ENCODE data around the gene SRD5A3. TPM values are rescaled to one million over a fixed set of nuclear protein-coding genes. Genes with fewer than 3 reads are reported as not detected.

The SRD5A3 gene
- total and polyA plus RNA-seq, 9 of the 15 experiments (the other 6 are each of a cell fraction or from before 2014, with no cell fraction given), result 2.5 to 37.0 (median 13.3) TPM

DNA sequence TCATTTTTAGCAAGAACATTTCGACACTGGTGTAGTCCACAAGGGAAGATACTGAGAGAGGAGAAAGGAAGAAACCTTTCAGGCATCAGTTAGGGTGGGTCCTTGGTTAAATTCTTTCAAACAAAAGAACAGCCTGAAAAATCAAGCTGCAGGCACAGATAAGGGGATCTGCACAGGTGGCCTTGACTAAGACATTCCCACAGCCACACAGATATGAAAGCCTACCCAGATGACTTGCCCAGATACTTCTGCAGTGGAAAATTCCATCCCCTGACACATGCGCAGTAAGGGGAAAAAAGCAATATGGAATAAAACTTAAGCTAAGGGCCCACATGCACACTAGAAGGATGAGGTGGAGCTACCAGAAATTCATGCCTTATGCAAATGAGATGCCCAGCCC, 40.8 kb downstream of the SRD5A3 start (continued):
- TF ChIP-seq ETV6 (IDR thresholded peaks at IDR 0.05; ENCODE audit: borderline replicate concordance in 1 of 2, low read depth in 2 of 2, low read length in 1 of 2) (peak in 1 of 2 experiments; percentile 40; a peak in 1 of 4 replicates), ETV6 (CRISPR knock-in tag; IDR thresholded peaks at IDR 0.05; ENCODE audit: borderline replicate concordance) (no peak), MAFG (tag; conservative IDR thresholded peaks at IDR 0.05) (0 out of 2 replicates have a peak, but pooled peaks have one; percentile 23), CBX1 (IDR thresholded peaks at IDR 0.05; ENCODE audit: low read depth) (no peak), TAF9B (IDR thresholded peaks at IDR 0.05; ENCODE audit: partially characterized antibody) (peak; percentile 56), ZBTB8A (IDR thresholded peaks at IDR 0.05; ENCODE audit: partially characterized antibody) (no peak), DPF2 (IDR thresholded peaks at IDR 0.05) (peak; percentile 96), GABPB2 (CRISPR knock-in tag; conservative IDR thresholded peaks at IDR 0.05) (no peak), MECOM (CRISPR knock-in tag; IDR thresholded peaks at IDR 0.05) (peak; percentile 80; the same call in 1 of the 2 replicates), FOXK2 (conservative IDR thresholded peaks at IDR 0.05 in 1 of 2, IDR thresholded peaks at IDR 0.05 in 1 of 2; ENCODE audit: low read depth in 2 of 2) (peak; percentile 10 to 67; a peak in 2 of 4 replicates), ZNF197 (CRISPR knock-in tag; IDR thresholded peaks at IDR 0.05; ENCODE audit: low read depth) (peak; percentile 92; the same call in 1 of the 2 replicates), BDP1 (IDR thresholded peaks at IDR 0.05; ENCODE audit: insufficient read depth, insufficient read length) (no peak), RHOXF2B (CRISPR knock-in tag; conservative IDR thresholded peaks at IDR 0.05) (no peak), KLF10 (CRISPR knock-in tag; IDR thresholded peaks at IDR 0.05) (no peak), ZZZ3 (IDR thresholded peaks at IDR 0.05) (0 out of 2 replicates have a peak, but pooled peaks have one; percentile 31)
- TF ChIP-seq, protein P1, sequence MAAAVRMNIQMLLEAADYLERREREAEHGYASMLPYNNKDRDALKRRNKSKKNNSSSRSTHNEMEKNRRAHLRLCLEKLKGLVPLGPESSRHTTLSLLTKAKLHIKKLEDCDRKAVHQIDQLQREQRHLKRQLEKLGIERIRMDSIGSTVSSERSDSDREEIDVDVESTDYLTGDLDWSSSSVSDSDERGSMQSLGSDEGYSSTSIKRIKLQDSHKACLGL (CRISPR knock-in tag; IDR thresholded peaks at IDR 0.05; ENCODE audit: borderline replicate concordance, poor library complexity, severe bottlenecking), result no peak
- TF ChIP-seq, protein P2, sequence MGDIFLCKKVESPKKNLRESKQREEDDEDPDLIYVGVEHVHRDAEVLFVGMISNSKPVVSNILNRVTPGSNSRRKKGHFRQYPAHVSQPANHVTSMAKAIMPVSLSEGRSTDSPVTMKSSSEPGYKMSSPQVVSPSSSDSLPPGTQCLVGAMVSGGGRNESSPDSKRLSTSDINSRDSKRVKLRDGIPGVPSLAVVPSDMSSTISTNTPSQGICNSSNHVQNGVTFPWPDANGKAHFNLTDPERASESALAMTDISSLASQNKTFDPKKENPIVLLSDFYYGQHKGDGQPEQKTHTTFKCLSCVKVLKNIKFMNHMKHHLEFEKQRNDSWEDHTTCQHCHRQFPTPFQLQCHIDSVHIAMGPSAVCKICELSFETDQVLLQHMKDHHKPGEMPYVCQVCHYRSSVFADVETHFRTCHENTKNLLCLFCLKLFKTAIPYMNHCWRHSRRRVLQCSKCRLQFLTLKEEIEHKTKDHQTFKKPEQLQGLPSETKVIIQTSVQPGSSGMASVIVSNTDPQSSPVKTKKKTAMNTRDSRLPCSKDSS (IDR thresholded peaks at IDR 0.05; ENCODE audit: low read depth, partially characterized antibody), result no peak
- TF ChIP-seq, protein P3, sequence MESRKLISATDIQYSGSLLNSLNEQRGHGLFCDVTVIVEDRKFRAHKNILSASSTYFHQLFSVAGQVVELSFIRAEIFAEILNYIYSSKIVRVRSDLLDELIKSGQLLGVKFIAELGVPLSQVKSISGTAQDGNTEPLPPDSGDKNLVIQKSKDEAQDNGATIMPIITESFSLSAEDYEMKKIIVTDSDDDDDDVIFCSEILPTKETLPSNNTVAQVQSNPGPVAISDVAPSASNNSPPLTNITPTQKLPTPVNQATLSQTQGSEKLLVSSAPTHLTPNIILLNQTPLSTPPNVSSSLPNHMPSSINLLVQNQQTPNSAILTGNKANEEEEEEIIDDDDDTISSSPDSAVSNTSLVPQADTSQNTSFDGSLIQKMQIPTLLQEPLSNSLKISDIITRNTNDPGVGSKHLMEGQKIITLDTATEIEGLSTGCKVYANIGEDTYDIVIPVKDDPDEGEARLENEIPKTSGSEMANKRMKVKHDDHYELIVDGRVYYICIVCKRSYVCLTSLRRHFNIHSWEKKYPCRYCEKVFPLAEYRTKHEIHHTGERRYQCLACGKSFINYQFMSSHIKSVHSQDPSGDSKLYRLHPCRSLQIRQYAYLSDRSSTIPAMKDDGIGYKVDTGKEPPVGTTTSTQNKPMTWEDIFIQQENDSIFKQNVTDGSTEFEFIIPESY (CRISPR knock-in tag; IDR thresholded peaks at IDR 0.05), result 0 out of 2 replicates have a peak, but pooled peaks have one; percentile 35
- TF ChIP-seq, protein P4, sequence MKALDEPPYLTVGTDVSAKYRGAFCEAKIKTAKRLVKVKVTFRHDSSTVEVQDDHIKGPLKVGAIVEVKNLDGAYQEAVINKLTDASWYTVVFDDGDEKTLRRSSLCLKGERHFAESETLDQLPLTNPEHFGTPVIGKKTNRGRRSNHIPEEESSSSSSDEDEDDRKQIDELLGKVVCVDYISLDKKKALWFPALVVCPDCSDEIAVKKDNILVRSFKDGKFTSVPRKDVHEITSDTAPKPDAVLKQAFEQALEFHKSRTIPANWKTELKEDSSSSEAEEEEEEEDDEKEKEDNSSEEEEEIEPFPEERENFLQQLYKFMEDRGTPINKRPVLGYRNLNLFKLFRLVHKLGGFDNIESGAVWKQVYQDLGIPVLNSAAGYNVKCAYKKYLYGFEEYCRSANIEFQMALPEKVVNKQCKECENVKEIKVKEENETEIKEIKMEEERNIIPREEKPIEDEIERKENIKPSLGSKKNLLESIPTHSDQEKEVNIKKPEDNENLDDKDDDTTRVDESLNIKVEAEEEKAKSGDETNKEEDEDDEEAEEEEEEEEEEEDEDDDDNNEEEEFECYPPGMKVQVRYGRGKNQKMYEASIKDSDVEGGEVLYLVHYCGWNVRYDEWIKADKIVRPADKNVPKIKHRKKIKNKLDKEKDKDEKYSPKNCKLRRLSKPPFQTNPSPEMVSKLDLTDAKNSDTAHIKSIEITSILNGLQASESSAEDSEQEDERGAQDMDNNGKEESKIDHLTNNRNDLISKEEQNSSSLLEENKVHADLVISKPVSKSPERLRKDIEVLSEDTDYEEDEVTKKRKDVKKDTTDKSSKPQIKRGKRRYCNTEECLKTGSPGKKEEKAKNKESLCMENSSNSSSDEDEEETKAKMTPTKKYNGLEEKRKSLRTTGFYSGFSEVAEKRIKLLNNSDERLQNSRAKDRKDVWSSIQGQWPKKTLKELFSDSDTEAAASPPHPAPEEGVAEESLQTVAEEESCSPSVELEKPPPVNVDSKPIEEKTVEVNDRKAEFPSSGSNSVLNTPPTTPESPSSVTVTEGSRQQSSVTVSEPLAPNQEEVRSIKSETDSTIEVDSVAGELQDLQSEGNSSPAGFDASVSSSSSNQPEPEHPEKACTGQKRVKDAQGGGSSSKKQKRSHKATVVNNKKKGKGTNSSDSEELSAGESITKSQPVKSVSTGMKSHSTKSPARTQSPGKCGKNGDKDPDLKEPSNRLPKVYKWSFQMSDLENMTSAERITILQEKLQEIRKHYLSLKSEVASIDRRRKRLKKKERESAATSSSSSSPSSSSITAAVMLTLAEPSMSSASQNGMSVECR (CRISPR knock-in tag; IDR thresholded peaks at IDR 0.05), result no peak
- TF ChIP-seq, protein P5, sequence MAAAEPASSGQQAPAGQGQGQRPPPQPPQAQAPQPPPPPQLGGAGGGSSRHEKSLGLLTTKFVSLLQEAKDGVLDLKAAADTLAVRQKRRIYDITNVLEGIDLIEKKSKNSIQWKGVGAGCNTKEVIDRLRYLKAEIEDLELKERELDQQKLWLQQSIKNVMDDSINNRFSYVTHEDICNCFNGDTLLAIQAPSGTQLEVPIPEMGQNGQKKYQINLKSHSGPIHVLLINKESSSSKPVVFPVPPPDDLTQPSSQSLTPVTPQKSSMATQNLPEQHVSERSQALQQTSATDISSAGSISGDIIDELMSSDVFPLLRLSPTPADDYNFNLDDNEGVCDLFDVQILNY (CRISPR knock-in tag; IDR thresholded peaks at IDR 0.05), result no peak
